ENCODE data around the gene APC2. TPM values are rescaled to one million over a fixed set of nuclear protein-coding genes. Genes with fewer than 3 reads are reported as not detected.

Gene APC2
- total and polyA plus RNA-seq, 2 donors (not counting 1 experiment from before 2014, with no cell fraction given), result 0.12 to 0.16 TPM

GRCh38 chr19:1482361-1483130 is 32.6 kb downstream of the APC2 start:
- Mint-ChIP-seq H3K27me3 (no peaks in the 10 kb centered on the region), H3K4me1 (peaks cover 8% of the 10 kb centered on the region), H3K4me3 (no peak overlapping the region), H3K9me3 (ENCODE audit: insufficient read depth) (no peaks in the 10 kb centered on the region), H3K27ac (no peak overlapping the region)
- Histone ChIP-seq H3K27ac (ENCODE audit: low read length in 2 of 2) (no peak overlapping the region), H3K4me2 (replicated peaks; ENCODE audit: low read depth, low read length, poor library complexity, severe bottlenecking) (no peak overlapping the region), H3K4me1 (ENCODE audit: control insufficient read depth in 2 of 2, insufficient read depth in 2 of 2, low read length in 2 of 2) (peaks cover 6 to 17% of the 10 kb centered on the region in 2 donors), H2AFZ (ENCODE audit: insufficient read depth, low read depth, low read length, poor library complexity, severe bottlenecking) (no peak overlapping the region), H4K20me1 (ENCODE audit: control insufficient read depth, insufficient read depth, low read length, poor library complexity, severe bottlenecking) (peaks cover 7% of the 10 kb centered on the region), H3K36me3 (replicated peaks in 1 of 2; ENCODE audit: control extremely low read depth in 1 of 2, control insufficient read depth in 1 of 2, extremely low read depth in 1 of 2, insufficient read depth in 2 of 2, low read length in 1 of 2) (peaks cover 0 to under 1% of the 10 kb centered on the region in 2 experiments), H3K27me3 (replicated peaks in 1 of 4; ENCODE audit: control extremely low read depth in 1 of 4, control insufficient read depth in 3 of 4, insufficient read depth in 4 of 4, low read length in 3 of 4) (no peaks in the 10 kb centered on the region), H3K4me3 (ENCODE audit: control extremely low read depth in 1 of 5, extremely low read depth in 1 of 5, insufficient read depth in 1 of 5, low read depth in 2 of 5, low read length in 4 of 5) (no peak overlapping the region), H3K79me2 (ENCODE audit: control insufficient read depth, insufficient read depth, low read length) (peaks cover 14% of the 10 kb centered on the region), H3K9me3 (ENCODE audit: control extremely low read depth in 1 of 3, control insufficient read depth in 2 of 3, insufficient read depth in 1 of 3, low read length in 2 of 3) (no peaks in the 10 kb centered on the region), H3K9ac (ENCODE audit: low read length) (no peak overlapping the region)
- POLR2A ChIA-PET, result no interaction called here
- WGBS (ENCODE audit: insufficient coverage), result 92% methylated on average over 36 of the region's 37 CpGs
- intact Hi-C loops (cut with micrococcal nuclease), result no loop called here
- DNase-seq, result peak; percentile 7
- CTCF ChIA-PET, result no interaction called here
- TF ChIP-seq, protein P1, sequence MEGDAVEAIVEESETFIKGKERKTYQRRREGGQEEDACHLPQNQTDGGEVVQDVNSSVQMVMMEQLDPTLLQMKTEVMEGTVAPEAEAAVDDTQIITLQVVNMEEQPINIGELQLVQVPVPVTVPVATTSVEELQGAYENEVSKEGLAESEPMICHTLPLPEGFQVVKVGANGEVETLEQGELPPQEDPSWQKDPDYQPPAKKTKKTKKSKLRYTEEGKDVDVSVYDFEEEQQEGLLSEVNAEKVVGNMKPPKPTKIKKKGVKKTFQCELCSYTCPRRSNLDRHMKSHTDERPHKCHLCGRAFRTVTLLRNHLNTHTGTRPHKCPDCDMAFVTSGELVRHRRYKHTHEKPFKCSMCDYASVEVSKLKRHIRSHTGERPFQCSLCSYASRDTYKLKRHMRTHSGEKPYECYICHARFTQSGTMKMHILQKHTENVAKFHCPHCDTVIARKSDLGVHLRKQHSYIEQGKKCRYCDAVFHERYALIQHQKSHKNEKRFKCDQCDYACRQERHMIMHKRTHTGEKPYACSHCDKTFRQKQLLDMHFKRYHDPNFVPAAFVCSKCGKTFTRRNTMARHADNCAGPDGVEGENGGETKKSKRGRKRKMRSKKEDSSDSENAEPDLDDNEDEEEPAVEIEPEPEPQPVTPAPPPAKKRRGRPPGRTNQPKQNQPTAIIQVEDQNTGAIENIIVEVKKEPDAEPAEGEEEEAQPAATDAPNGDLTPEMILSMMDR (IDR thresholded peaks at IDR 0.05), result no peak
- TF ChIP-seq EZH2 (IDR thresholded peaks at IDR 0.05; ENCODE audit: borderline replicate concordance, insufficient read depth, low read depth, low read length, poor library complexity, severe bottlenecking), result no peak
- ATAC-seq (ENCODE audit: low read depth), result no peak
